Ovary (tissue), 9 donors: ENCODE data around the gene ENTPD1. TPM values are rescaled to one million over a fixed set of nuclear protein-coding genes. Genes with fewer than 3 reads are reported as not detected.
A peak's percentile ranks its signal among the peaks of the same experiment; 100 is the strongest.

Experiments
- DNase-seq, 5 donors: peaks; one replicate each; pipeline ENCODE4 v3.0.0-alpha.2; 2019 to 2020
- H3K27ac ChIP-seq, 2 donors: fragments of 200-600 bp; one replicate each; pipeline versions ENCODE4 v1.5.1 to v1.8.0; 2019 to 2022
- H3K27me3 ChIP-seq: fragments of 200-600 bp; one replicate; pipeline ENCODE4 v1.8.0; 2022
- H3K36me3 ChIP-seq: fragments of 200-600 bp; sonication (generic); one replicate; pipeline ENCODE4 v1.5.1; 2019
- H3K4me1 ChIP-seq: one replicate; pipeline ENCODE4 v1.8.1; 2013; ENCODE audit warnings: mild to moderate bottlenecking, moderate library complexity; ENCODE audit not compliant: insufficient read depth
- H3K4me3 ChIP-seq: fragments of 200-600 bp; sonication (generic); one replicate; pipeline ENCODE4 v1.5.1; 2017
- H3K9me3 ChIP-seq, 2 donors: fragments of 200-600 bp in 1 of 2; sonication (generic) in 1 of 2; one replicate each; pipeline versions ENCODE4 v1.5.1 to v1.8.1; 2013 to 2019; ENCODE audit warnings: mild to moderate bottlenecking in 1 of 2, moderate library complexity in 1 of 2
- EP300 ChIP-seq: sonication (generic); formaldehyde crosslinking; IDR thresholded peaks from one replicate; pipeline ENCODE4 v1.6.1; 2017; ENCODE audit warnings: antibody characterized with exemption
- POLR2A ChIP-seq: fragments of 450-650 bp; IDR thresholded peaks from one replicate; pipeline ENCODE4 v1.6.1; 2017; ENCODE audit warnings: antibody characterized with exemption, mild to moderate bottlenecking, moderate library complexity
- WGBS, 3 donors: extraction: QIAGEN DNeasy Blood & Tissue Kit in 1 of 3; methylation state at CpG; one replicate each; pipeline versions ENCODE4 v1.1.5 to v1.1.7; 2013 to 2017; 5-methylcytosine and 5-hydroxymethylcytosine counted together
- intact Hi-C, 4 donors: fragments of 100-400 bp; cut with DNase I; formaldehyde crosslinking; loops; one replicate each; pipeline versions ENCODE4 v1.11.0 to v1.15.1; 2022 to 2023
- polyA plus RNA-seq, 2 donors: library from polyadenylated mRNA; stranded (reverse); fragments of 200-250 nt in 1 of 2; fragments of 350-450 nt in 1 of 2; fragmentation: Illumina TruSeq in 1 of 2; extraction: RNeasy Lipid Tissue Mini Kit (QIAGEN cat#74804) in 1 of 2; gene quantifications; one replicate each; pipeline ENCODE4 v1.2.3, GENCODE V29; 2013 to 2014
- total RNA-seq, 7 donors: library from RNA; depleted of rRNA in 2 of 7; stranded (reverse); fragments of >200 nt in 2 of 7; fragmentation: NEBNext Ultra II Directional in 3 of 7; extraction: Animal tissue kit (Norgen Biotek cat#: 25700) in 3 of 7; gene quantifications; one replicate each; pipeline versions ENCODE4 v1.1.0 to v1.2.4, GENCODE V29; 2016 to 2023
- TF ChIP-seq, protein P1 (sequence below), 3 donors: fragments of 450-650 bp in 2 of 3; fragments of 200-600 bp in 1 of 3; IDR thresholded peaks; one replicate each; pipeline versions ENCODE4 v1.5.1 to v1.8.0; 2016 to 2022; ENCODE audit warnings: antibody characterized with exemption in 3 of 3, mild to moderate bottlenecking in 1 of 3
- donor health status: DM: no; HTN: no; CAD: no; lungs with moderate emphysema.
- donor health status: DM: no; HTN: no; CAD: no.
- donor health status: Bipolar disorder and iron deficiency.
- donor health status: DM: yes; HTN: yes; CAD: no.
- donor health status: DM: no; HTN: no; CAD: no.
- donor health status: DM: yes; HTN: yes; CAD: no.

ENTPD1 gene
- total and polyA plus RNA-seq, 9 donors = 3.0 to 51.5 (median 8.1) TPM

DNA sequence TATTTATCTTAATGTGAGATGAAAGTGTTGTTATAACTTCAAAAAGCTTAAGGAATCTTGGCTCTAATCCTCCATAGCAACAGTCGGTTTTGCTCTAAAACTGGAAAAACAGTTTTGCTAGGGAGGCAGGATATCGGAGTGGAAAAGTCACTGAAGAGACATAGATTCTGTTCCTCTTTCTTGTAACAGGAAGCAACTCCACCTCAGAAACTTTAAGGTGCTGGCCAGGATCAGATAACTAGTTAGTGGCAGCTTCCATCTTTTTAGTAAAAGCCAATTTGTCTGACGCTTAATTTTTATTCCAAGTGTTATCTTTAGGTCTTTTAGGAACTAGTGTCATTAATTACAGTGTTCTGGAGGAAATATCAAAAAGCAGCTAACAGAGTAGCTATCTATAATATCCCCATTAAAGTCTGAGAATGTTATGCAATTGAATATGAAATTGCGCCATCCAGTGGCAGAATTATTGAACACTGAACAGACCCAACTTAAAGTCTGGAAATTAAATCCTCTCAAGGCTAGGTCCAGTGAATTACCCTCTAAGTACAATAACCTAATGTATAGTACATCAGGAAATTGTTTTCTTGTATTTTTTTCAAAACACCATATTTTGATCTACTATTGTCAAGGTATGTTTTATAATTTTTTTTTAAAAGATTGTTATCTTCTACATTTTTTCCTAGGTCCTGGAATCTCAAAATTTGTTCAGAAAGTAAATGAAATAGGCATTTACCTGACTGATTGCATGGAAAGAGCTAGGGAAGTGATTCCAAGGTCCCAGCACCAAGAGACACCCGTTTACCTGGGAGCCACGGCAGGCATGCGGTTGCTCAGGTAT is 85.9 kb downstream of the ENTPD1 start:
- Histone ChIP-seq H3K4me3 (no peak overlapping the region), H3K36me3 (no peaks in the 10 kb centered on the region), H3K4me1 (no peaks in the 10 kb centered on the region), H3K27me3 (no peaks in the 10 kb centered on the region), H3K9me3 (no peaks in the 10 kb centered on the region), H3K27ac (no peak overlapping the region)
- DNase-seq = no peak
- intact Hi-C loops = loop anchor here in 1 of 4 donors (2.0 to 10.0 kb wide), 2 partner anchors 87 to 147 kb away; partner anchors contain the start of gene ENTPD1
- WGBS, 3 donors = 31% methylated on average over 7 of the region's 7 CpGs
- TF ChIP-seq EP300 (no peak), POLR2A (no peak)
- TF ChIP-seq, protein P1, sequence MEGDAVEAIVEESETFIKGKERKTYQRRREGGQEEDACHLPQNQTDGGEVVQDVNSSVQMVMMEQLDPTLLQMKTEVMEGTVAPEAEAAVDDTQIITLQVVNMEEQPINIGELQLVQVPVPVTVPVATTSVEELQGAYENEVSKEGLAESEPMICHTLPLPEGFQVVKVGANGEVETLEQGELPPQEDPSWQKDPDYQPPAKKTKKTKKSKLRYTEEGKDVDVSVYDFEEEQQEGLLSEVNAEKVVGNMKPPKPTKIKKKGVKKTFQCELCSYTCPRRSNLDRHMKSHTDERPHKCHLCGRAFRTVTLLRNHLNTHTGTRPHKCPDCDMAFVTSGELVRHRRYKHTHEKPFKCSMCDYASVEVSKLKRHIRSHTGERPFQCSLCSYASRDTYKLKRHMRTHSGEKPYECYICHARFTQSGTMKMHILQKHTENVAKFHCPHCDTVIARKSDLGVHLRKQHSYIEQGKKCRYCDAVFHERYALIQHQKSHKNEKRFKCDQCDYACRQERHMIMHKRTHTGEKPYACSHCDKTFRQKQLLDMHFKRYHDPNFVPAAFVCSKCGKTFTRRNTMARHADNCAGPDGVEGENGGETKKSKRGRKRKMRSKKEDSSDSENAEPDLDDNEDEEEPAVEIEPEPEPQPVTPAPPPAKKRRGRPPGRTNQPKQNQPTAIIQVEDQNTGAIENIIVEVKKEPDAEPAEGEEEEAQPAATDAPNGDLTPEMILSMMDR (IDR thresholded peaks at IDR 0.05) = peak in 1 of 3 donors; percentile 37

DNA sequence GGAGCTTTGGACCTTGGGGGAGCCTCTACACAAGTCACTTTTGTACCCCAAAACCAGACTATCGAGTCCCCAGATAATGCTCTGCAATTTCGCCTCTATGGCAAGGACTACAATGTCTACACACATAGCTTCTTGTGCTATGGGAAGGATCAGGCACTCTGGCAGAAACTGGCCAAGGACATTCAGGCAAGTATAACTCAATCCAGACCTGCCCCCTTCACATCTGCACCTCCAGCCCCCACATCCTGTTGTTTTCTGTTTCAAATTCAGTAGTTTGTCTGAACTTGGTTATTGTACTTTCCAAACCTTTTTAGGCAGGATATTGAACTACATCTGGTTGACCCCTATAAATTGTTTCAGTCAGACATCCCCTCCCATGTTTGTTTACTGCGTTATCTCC is 89.4 kb downstream of the ENTPD1 start:
- no peak for DNase-seq
- no peaks in the 10 kb centered on the region for H3K4me1 ChIP-seq
- H3K36me3 ChIP-seq = no peaks in the 10 kb centered on the region
- H3K27ac ChIP-seq = no peak overlapping the region
- no peaks in the 10 kb centered on the region for H3K27me3 ChIP-seq
- TF ChIP-seq EP300 (no peak), POLR2A (no peak)
- TF ChIP-seq, protein P1 (IDR thresholded peaks at IDR 0.05) = no peak
- H3K4me3 ChIP-seq = no peak overlapping the region
- 37 to 47% (median 45%) methylated on average over 3 of the region's 3 CpGs for WGBS, 3 donors
- no peaks in the 10 kb centered on the region for H3K9me3 ChIP-seq
- intact Hi-C loops = loop anchor here in 1 of 4 donors (10.0 kb wide), 1 partner anchor 91 kb away; the partner anchor contains the start of gene ENTPD1

DNA sequence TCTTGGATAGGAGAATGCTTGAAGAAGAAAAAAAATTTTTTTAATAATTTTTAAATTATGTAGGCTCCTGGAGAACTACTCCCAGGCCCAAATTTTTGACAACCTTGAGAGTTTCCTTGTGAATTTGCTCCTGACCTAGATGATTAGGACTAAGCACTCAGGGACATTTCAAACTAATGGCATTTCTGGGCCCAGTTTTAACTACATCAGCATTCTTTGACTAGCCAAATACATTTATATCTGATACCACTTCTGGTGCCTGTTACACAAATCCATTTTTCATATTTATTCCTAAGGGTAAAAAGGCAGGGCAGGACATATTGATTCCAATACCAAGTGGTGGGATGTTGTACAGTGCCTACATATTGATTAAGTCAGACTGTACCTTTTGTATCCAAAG is 91.0 kb downstream of the ENTPD1 start:
- intact Hi-C loops = loop anchor here in 1 of 4 donors (10.0 kb wide), 1 partner anchor 92 kb away; the partner anchor contains the start of gene ENTPD1
- no peak for DNase-seq
- no peak overlapping the region for H3K4me3 ChIP-seq
- no peak overlapping the region for H3K27ac ChIP-seq
- no peaks in the 10 kb centered on the region for H3K27me3 ChIP-seq
- H3K36me3 ChIP-seq = no peaks in the 10 kb centered on the region
- H3K4me1 ChIP-seq = no peaks in the 10 kb centered on the region
- no peaks in the 10 kb centered on the region for H3K9me3 ChIP-seq
- TF ChIP-seq POLR2A (no peak), EP300 (no peak)
- TF ChIP-seq, protein P1 (IDR thresholded peaks at IDR 0.05) = no peak

DNA sequence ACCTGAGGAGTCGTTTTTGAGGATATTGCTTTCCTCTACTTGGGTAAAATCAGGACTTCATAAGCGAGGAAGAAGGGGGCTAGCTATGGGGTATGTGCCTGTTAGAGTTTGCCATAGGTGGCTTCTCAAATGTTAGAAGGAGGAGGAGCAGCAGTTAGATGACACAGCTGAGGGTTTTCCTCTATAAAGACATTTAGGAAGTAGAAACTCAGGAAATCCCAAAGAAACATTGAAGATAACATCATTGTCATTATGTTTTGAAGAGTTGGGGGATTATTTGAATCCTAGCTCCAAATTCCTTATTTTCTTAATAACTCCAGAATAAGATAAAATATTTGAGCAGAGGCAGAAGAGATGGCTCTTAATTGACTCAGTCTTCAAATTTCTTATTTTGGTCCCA is 92.9 kb downstream of the ENTPD1 start:
- Histone ChIP-seq H3K4me3 (no peak overlapping the region), H3K4me1 (no peaks in the 10 kb centered on the region), H3K36me3 (no peaks in the 10 kb centered on the region), H3K27me3 (no peaks in the 10 kb centered on the region), H3K9me3 (no peaks in the 10 kb centered on the region), H3K27ac (no peak overlapping the region)
- 66 to 76% (median 72%) methylated on average over 2 of the region's 2 CpGs for WGBS, 3 donors
- TF ChIP-seq, protein P1 (IDR thresholded peaks at IDR 0.05) = no peak
- TF ChIP-seq EP300 (no peak), POLR2A (no peak)
- no peak for DNase-seq
- intact Hi-C loops = loop anchor here in 1 of 4 donors (10.0 kb wide), 1 partner anchor 94 kb away; the partner anchor contains the start of gene ENTPD1
